GM18909 (cell line): ENCODE results near the gene KCNH2.
"Not testable (repeated sequence)": the region's sequence is repeated elsewhere in the genome, so short reads cannot be mapped to it uniquely, and the experiment has no call there.

ENCODE experiments used
- ATAC-seq: cut with Tn5 transposase; IDR thresholded peaks from one replicate; pipeline ENCODE4 v1.9.1; 2021; ENCODE audit warnings: mild to moderate bottlenecking; ENCODE audit not compliant: unreplicated experiment, poor library complexity

The KCNH2 gene

DNA sequence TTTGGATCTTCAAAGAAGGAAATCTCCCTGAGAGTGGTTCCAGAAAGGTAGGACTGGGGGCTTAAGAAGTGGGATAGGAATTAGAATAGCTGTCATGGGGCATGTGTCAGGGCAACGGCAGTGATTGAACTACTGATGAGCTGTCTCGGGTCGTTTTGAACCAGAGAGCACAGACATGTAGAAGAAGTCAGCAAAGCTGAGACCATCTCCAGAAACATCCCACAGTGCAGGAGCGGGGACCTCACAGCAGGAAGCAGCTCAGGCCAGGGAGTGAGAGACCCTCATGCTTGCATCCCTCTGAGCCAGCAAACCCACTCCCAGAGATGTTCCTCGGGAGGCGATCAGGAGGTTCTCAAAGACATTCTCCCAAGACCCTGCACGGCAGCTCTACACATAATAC is 65.7 kb downstream of the KCNH2 start:
- no peak for ATAC-seq

DNA sequence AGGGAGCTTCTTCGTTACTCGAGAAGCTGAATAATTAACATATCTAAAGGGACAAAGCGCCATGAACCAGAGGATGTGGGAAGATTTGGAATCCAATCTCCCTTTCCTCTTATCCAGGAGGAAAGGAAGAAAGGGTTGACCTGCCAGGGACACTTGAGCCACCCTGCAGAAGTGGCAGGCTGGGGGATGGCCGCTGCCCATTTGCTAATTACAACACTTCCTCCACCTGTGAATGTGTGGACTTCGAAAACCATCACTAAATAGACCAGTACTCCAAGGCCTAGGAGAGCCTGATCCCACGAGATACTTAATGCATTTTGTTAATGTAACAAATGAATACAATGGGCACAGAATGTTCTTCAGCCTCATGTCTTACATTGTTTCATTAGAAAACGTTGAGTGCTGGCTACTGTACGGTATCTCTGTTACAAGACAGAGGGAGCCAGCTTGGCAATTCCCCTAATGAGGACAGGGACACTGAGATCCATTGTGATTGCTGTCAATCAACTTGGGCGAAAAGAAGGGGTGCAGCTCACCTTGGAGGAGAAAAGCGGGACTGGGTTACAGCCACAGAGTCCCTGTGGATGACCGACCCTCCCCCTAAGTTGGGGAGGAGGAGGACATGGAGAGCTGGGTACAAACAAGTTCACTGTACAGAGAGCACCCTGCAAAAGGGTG is 66.4 kb downstream of the KCNH2 start:
- ATAC-seq = no peak

DNA sequence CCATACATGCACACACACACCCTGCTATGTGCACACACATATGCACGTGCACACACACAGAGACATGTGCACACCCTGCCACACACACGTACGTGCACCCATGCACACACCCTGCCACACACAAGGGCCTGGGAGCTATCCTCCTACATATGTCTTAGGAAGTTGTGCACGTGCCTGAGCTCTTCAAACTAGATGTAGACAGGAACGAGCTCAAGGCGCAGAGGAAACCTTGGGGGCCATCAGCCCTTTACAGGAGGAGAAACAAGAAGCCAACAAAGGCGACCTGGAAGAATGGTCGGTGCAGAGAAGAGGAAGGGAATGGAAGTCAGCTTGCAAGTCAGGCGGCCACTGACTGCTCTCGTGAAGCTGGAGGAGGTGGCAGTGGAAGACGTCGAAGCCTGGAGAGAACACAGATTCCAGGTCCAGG is 67.1 kb downstream of the KCNH2 start:
- no peak for ATAC-seq

DNA sequence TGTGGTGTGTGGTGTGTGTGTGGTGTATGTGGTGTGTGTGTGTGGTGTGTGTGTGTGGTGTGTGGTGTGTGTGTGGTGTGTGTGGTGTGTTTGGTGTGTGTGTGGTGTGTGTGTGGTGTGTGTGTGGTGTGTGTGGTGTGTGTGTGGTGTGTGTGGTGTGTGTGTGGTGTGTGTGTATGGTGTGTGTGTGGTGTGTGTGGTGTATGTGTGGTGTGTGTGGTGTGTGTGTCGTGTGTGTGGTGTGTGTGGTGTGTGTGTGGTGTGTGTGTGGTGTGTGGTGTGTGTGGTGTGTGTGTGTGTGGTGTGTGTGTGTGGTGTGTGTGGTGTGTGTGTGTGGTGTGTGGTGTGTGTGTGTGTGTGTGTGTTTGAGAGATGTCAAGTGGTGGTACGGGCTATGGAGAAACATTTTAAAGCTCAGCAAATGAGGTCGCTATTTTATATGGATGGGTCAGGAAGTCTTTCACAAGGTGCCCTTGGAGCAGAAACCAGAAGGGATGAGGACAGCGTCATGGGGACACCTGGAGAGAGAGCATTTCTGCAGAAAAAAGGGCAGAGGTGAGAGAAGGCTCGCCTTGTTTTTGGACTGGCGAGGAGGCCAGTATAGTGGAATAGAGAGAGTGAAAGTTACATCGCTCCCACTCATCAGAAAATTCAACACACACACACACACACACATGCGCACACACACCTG is 67.7 kb downstream of the KCNH2 start:
- ATAC-seq = not testable (repeated sequence)

DNA sequence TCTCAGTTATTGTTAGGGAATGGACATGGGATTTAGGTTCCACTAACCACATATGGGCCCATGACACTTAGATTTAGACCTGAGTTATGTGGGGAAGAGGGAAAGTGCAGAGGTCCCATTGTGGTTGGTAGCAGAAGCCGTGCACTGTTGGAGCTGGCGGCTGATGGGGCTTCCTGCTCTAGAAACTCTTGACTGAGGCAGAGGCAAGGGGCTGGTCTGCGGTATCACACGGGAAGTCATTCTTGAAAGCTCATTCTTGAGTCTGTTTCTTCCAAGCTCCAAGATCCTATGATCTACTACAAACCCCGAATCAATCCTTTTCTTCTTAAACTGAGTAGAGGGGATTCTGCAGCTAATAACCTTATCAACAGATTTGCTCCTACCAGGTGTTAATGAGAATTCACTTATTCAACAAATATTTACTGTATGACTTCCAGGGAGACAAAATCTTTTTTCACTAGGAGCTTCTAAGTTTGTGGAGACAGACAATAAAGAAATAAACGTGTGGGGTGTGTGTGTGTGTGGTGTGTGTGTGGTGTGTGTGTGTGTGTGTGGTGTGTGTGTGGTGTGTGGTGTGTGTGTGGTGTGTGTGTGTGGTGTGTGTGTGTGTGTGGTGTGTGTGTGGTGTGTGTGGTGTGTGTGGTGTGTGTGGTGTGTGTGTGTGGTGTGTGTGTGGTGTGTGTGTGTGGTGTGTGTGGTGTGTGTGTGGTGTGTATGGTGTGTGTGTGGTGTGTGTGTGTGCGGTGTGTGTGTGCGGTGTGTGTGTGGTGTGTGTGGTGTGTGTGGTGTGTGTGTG is 68.7 kb downstream of the KCNH2 start:
- ATAC-seq = no peak

DNA sequence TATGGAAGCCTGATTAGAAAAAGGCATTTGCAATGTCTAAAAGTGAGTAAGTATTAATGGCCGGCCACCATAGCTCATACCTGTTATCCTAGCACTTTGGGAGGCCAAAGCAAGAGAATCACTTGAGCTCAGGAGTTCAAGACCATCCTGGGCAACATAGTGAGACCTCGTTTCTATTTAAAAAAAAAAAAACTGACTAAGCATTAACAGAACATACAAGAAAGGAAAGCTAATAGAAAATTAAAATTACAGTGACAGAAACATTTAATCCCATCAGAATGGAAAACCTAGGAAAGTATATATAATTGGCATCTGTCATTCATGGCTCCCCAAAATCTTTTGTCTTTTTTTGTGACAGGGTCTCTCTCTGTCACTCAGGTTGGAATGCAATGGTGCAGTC is 69.9 kb downstream of the KCNH2 start:
- no peak for ATAC-seq

DNA sequence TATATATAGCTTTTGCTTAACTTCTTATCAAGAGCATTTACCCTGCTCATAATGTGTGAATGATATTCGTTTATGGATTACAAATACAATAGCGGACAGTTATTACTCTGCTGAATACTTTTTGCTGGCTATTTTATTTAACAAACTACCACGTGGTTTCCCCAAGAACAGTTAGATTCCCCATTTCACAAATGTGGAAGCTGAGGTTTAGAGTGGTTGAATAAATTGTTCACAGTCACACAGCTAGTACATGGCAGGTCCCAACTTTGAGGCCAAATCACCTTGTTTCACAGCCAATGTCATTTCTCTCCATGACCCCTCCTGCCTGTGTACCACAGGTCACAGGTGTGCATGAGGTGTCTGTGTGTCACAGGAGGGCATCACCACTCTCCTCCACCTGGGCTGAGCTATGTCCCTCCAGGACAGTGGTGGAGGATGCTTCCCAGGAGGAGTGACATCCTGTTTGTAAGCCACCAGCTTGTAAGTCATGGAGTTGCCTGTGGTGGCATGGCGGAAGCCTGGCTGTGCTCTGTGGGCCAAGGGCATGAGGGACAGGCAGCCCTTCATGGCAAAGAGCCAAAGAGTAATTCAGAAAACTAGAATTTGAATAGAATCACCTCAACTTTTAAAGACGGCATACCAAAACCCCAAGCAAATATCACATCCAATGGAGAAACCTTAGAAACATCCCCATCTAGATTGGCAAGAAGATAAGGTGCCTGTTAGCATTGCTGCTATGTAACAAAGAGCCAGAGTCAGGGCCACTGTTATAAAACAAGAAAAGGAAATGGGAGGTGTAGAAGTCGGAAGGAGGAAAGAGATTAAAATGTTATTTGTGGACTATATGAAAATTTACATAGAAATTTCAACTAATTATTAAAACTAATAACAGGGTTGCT is 73.9 kb downstream of the KCNH2 start:
- no peak for ATAC-seq

DNA sequence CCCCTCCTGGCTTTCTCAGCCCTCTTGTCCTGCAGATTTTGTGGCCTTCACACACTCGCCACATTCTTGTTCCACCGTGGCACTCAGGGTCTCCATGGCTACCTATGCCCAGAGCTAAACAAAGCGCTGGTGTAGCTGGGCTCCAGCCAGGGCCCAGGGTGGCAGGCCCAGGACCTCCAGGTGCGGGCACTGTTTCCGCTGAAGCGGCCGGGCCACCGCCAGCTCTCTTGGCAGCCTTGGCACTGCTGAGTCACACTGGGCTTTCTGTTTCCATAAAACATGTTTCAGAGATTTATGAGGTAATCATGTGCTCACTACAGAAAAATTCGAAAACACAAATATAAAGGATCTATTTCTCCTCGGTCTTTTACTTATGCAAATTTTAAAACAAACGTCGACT is 74.5 kb downstream of the KCNH2 start:
- ATAC-seq = peak; percentile 45

DNA sequence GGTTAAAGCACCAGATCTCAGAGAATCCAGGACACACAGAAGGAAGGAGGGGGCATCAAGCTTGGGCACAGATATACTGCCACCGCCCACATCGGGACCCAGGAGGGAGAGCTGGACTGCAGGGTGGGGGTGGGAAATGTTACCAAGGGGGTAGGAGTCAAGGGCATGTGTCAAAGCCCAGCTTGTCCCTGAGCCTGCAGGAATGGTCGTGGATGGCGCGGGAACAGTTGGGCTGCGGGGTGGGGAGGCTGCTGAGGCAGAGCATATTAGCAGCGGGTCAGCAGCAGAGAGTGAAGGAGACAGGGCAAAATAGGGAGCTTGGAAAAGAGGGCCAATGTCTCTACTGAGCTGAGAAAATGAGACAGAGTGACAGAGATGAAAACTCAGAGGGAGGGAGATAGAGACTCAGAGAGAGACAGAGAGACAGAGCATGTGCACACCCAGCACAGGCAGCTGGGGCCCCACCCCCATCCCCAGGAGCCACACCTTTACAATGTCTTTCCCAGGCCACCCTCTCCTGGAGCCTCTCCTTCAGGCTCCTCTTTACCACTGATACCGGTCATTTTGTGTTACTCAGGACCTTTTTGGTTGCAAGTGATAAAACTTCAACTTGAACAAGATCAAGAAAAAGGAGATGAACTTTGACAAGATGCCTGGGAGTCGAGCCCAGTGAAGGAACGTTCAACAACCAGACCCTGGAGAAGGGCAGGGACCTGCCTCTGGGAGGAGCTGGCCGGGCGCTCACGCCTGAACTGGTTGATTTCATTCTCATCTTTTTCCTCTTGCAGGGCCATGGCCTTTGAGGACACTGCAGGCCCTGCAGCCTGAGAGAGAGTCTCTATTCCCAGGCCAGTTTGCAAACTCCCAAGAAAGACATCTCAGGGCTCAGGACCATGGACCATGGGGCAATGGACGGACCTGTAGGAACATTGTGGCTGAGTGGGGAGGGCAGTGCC is 75.8 kb downstream of the KCNH2 start:
- no peak for ATAC-seq

DNA sequence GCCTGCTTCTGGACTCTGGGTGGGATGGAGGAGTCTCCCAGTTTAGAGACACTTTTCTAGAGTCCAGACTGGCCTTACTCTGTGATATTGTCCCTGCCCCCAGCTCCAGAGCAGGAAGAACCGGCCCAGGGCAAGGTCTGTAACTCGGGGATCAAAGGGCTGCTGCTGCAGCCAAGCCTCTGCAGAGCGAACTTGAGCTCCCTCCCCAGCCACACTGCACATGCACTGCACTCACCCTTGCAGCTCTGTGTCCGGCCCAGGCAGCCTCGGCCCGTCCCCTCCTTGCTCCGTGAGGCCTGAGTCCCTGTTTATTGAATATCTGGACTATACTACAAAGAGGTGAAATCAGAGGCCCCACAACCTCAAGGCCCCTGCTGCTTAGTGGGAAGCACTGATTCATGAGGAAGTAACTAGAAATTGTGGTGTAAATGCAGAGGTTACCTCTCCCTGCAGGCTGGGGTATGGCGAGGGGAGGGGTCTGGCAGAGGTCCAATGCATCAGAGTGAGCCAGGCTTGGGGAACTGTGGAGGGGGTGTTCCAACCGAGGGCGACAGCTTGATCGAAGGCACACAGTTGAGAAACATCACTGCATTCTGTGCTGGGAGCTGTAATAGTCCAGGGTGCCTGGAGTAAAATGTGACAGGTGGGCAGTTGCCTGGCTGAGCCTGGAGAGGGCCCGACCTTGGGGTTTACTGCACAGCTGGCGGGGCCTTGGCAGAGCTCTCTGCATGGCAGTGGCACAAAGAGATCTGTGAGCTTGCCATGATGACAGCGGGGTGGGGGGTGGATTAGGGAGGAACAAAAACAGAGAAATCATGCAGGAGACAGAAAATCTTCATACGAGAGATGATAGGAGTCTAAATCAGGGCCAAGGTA is 76.7 kb downstream of the KCNH2 start:
- no peak for ATAC-seq

DNA sequence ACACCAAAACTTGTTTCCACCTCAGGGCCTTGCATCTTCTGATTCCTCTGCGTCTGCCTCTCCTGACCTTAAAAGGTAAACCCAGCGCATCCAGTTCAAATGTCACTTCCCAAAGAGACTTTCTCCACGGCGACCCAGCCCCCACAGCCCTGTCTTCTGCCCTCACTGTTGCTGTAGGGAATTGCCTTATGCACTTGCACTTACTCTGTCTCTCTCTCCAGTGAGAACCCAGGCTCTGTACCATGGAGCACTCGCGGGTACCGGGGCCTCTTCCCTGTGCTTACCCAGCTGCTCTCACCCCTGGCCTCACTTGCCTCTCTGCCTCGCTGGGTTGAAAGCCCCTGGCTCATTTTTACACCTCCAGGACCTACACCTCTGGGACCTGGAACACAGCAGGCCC is 77.4 kb downstream of the KCNH2 start:
- no peak for ATAC-seq

DNA sequence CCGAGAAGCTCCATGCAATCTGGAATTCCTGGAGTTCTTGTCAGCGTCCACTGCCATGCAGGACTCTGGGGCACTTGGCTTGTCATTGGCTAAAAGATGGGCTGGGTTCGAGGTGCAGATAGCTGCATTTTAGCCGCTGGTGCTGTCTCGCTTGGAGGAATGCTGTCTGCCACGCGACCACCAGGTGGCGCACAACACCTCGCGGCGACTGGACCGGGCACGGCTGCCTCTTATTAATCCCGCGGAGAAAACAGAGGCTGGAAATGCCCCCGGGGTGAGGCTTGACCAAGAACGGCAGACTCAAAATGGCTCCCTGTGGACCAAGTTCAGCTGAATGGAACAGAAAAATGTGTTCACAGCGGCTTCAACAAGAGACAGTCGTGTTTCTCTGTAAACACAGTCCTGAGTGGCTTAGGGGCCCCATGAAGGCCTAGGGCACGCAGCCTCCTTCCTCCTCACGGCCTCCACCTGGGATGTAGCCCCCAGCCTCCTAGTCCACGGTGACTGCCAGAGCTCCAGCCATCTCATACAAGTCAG is 79.6 kb downstream of the KCNH2 start:
- ATAC-seq = peak; percentile 62

DNA sequence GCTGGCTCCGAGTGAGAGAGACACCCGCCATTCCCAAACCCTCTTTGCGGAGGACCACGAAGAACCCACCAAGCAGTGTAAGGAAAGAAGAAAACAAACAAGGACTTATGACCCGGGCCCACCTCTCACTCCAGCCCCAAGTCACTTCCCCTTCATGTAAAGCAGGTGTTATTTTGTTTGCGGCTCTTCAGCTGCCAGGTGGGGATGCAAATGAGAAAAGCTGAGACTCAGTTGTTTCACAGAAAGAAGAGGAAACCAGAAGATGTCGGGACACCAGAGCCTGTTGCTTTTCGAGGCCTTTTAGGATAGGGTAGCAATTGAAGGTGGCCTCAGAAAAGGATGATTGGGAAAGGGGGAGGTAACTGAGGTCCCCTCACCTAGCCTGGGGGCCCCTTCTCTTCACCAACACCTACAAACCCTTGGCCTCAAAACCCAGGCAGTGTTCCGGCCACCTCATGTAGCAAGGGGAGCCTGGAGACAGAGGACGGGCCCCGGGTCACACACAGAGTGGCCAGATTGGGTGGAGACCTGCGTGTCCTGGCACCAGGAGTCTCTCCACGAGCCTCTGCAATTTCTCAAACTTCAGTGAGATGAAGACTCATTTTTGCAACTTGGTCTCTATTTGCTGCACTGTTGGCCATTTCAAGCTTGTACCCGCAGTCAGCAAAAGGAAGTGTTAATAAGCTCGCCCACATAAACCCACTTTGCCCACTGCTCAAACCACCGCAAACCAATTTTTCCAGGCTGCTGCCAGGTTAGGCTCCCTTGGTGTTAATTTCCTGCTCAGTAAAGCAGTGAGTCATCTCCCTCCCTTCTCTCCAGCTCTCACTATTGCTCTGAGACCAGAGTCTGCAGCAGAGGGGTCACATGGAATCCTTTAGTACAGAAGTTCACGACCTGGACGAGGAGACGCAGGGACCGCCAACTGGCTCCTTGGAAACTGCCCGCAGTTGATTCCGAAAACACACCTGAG is 80.3 kb downstream of the KCNH2 start:
- peak; percentile 67 for ATAC-seq

DNA sequence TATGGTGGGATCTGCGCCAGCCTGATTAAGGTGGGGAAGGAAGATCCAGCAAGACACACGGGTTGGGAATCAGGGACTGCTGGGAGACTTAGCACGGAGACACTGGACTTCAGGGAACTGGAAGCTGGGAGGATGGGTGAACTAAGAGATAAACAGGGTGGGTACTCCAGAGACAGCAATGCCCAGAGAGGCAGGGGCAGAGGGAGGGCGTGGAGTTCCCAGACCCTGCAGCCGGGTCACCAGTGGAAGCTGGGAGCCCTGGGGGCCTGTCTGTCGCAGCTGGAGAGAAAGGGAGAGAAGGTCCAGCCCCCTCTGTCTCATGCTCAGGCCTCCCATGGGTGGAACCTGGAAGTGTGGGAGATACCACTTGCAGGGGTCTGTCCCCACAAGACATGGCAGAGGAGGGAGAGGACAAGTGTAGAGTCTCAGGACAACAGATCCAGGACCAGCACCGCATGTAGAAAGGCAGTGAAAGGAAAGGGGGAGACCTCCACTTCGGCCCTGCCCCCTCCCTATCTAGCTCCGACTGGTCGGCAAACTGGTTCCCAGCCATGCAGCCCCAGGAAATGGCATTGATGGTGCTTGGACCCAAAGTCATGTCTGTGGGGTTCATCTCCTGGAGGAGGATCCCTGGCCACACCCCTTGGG is 81.4 kb downstream of the KCNH2 start:
- no peak for ATAC-seq

DNA sequence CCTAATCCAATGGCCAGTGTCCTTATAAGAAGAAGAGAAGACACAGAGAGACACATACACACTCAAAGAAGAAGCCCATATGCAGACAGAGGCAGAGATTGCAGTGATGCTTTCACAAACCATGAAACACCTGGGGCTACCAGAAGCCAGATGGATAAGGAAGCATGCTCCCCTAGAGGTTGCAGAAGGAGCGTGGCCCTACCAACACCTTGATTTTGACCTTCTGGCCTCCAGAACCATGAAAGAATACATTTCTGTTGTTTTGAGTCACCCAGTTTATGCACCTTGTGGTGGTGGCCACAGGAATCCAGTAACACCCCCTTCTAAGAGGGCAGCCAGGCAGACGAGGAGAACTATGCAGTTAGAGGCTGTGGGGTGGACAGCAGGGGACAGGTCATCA is 82.3 kb downstream of the KCNH2 start:
- no peak for ATAC-seq
